ENCODE data around the gene CEP162.

GRCh38 chr6:84135291-84135690 is 92.2 kb downstream of the CEP162 start:
- TF ChIP-seq CTCF (tag by site-specific recombination; IDR thresholded peaks at IDR 0.05) = no peak
- TF ChIP-seq ZNF585B (tag by site-specific recombination; IDR thresholded peaks at IDR 0.05) = no peak
- TF ChIP-seq ZNF280C (tag by site-specific recombination; IDR thresholded peaks at IDR 0.05) = no peak
- TF ChIP-seq ZNF37A (tag by site-specific recombination; IDR thresholded peaks at IDR 0.05) = no peak
- no peak for TF ChIP-seq MYNN (tag by site-specific recombination; IDR thresholded peaks at IDR 0.05; ENCODE audit: borderline replicate concordance)
- no peak for TF ChIP-seq ZEB2 (tag by site-specific recombination; IDR thresholded peaks at IDR 0.05)
- TF ChIP-seq REPIN1 (tag by site-specific recombination; IDR thresholded peaks at IDR 0.05; ENCODE audit: low read depth) = no peak
- TF ChIP-seq ZNF132 (tag by site-specific recombination; IDR thresholded peaks at IDR 0.05; ENCODE audit: borderline replicate concordance) = no peak
- no peak for TF ChIP-seq ZNF830 (tag by site-specific recombination; IDR thresholded peaks at IDR 0.05; ENCODE audit: low read depth)
- TF ChIP-seq ZNF501 (tag by site-specific recombination; IDR thresholded peaks at IDR 0.05) = no peak
- no peak for TF ChIP-seq OSR2 (tag by site-specific recombination; IDR thresholded peaks at IDR 0.05)
- no peak for TF ChIP-seq REST (tag by site-specific recombination; IDR thresholded peaks at IDR 0.05)

All from HEK293 (cell line).